GM12865 (cell line): Measurements from ENCODE around the gene TTF2.

ENCODE experiments used
- DNase-seq: peaks from one replicate; pipeline ENCODE4 v3.0.0; 2010; ENCODE audit warnings: low read depth
- H3K4me3 ChIP-seq: 2 replicates; pipeline ENCODE4 v1.5.1; 2011; ENCODE audit warnings: mild to moderate bottlenecking, low read depth, low read length, control low read depth
- TF ChIP-seq, protein P1 (sequence below): IDR thresholded peaks from 2 replicates; pipeline ENCODE4 v1.5.1; 2011; ENCODE audit warnings: low read length, control low read depth, low read depth, inconsistent platforms; ENCODE audit not compliant: insufficient read depth; ENCODE audit errors: missing control alignments

TTF2 gene

DNA sequence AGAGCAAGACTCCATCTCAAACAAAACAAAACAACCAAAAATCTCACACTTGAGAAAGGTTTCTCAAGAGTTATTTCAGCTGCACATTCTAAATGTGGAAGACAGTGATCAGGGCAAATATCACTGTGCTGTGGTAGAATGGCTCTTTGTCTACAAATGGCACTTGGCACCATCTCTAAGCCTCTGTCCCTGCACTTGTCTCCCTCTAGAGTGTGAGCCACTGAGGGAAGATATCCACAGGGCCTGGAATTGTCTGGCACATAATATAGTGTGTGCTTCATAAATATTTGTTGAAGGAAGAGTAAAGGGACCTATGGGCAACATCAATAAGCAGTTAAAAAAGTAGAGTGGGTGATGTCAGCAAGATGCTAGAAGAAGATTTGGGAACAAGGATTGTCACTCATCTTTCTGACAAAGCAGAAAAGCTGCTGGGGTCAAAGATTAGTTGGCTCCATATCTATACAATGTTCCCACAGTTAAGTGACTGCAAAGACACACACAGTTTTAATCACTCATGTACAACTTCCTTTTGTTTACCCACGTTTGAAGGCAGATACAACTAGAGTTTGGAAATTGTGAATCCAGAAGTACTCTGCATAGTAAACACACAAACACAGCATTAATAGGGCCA lies 39.5 kb upstream of the TTF2 start:
- DNase-seq: no peak
- H3K4me3 ChIP-seq: no peak overlapping the region
- TF ChIP-seq, protein P1, sequence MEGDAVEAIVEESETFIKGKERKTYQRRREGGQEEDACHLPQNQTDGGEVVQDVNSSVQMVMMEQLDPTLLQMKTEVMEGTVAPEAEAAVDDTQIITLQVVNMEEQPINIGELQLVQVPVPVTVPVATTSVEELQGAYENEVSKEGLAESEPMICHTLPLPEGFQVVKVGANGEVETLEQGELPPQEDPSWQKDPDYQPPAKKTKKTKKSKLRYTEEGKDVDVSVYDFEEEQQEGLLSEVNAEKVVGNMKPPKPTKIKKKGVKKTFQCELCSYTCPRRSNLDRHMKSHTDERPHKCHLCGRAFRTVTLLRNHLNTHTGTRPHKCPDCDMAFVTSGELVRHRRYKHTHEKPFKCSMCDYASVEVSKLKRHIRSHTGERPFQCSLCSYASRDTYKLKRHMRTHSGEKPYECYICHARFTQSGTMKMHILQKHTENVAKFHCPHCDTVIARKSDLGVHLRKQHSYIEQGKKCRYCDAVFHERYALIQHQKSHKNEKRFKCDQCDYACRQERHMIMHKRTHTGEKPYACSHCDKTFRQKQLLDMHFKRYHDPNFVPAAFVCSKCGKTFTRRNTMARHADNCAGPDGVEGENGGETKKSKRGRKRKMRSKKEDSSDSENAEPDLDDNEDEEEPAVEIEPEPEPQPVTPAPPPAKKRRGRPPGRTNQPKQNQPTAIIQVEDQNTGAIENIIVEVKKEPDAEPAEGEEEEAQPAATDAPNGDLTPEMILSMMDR: no peak

DNA sequence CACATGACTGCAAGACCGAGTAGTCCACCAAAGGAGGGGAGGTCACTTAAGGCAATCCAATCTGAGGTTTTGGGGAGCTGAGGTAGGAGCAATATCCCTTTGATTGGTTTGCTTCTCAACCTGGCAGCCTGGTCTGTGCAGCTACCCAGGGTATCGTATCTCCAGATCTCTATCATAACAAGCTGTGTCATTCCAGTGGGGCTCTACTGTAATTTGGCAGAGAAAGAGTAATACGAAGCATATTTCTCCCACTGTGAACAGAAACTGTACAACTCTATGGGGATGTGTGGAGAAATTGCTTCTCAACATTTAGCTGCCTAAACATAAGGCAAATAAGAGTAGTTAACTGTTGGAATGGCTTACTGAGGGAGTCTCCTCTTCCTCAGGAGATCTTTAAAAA lies 38.0 kb upstream of the TTF2 start:
- DNase-seq: no peak
- TF ChIP-seq, protein P1: no peak
- no peak overlapping the region for H3K4me3 ChIP-seq

DNA sequence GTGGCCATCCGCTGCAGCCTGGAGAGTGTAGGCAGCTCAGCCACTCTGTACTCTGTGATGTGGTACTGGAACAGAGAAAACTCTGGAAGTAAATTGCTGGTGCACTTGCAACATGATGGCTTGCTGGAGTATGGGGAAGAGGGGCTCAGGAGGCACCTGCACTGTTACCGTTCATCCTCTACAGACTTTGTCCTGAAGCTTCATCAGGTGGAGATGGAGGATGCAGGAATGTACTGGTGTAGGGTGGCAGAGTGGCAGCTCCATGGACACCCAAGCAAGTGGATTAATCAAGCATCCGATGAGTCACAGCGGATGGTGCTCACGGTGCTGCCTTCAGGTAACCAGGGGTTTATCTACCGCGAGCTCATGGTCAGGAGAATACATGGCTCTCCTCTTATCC lies 34.6 kb upstream of the TTF2 start:
- no peak overlapping the region for H3K4me3 ChIP-seq
- TF ChIP-seq, protein P1: no peak
- no peak for DNase-seq

DNA sequence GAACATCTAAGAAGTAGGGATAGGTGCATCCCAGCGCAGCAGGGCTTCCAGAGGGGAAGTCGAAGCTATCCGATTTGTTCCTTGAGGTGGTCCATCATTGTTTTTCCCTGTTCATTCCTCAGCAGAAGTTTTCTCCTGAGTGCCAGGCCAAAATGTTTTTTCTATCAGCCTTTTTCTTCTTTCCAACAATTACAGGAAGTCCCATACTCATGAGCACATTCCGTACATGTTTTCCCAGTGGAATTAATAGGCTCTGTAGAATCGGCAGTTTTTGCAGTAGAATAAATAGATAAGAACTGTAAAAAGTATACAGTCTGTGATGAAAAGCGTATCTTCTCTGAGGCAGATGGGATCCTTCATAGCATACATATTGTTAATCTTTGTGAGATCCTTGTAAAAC lies 33.8 kb upstream of the TTF2 start:
- TF ChIP-seq, protein P1: no peak
- H3K4me3 ChIP-seq: no peak overlapping the region
- no peak for DNase-seq

DNA sequence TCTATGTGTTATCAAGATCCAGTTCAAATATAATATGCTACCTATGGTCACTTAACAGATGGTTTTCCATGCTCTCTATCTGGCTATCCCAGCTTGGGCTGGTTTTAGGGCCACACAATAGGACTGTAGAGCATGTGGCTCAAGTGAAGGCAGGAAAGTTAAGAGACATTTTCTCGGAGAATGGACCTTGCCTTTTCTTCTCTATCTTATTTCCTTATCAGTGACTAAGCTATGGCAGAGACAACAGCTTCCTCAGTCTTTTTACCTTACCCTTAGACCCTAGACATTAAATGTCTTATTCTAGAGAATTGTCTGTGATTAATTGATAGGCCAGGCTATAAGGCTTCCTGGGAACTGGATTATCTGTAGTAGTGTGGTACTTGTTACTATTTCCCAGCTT lies 30.4 kb upstream of the TTF2 start:
- TF ChIP-seq, protein P1: no peak
- no peak overlapping the region for H3K4me3 ChIP-seq
- DNase-seq: no peak

DNA sequence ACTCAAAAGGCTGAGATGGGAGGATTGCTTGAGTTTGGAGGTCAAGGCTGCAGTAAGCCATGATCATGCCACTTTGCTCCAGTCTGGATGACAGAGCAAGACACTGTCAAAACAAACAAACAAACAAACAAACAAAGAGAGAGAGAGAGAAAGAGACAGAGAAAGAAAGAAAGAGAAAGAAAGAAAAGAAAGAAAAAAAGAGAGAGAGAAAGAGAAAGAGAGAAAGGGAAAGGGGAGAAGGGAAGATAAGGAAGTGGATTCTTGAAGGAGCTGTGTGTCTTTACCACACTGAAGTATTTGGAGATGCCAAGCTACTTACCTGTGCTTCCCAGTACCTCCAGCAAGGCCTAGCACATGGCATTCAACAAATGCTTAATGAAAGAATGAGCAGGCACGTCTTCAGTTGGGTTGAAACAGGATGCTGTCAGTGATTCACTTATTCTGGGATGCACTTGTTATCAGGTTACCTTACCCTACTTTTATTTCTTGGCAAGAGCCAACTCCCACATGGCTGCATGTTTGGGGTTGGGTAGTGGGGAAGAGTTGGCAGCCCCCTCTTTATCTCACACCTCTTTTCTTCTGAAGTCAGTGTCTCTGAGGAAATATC lies 29.8 kb upstream of the TTF2 start:
- H3K4me3 ChIP-seq: no peak overlapping the region
- DNase-seq: no peak
- TF ChIP-seq, protein P1: no peak

DNA sequence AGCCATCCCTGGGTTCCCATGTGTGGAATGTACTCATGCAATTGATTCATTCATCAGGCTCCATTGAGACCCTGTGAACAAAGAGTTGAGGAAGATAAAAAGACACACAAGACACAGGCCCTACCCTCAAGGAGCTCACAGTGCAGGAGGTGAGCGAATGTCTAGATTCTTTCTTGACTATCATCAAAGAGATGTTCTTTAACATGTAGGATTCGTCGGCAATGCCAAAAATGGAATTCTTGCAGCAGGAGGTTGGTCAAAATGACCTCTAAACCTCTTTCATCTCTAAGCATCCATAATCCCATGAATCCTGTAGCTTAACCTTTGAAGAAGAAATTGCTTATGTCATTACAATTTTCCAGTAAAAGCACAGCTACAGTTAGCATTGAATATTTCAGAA lies 27.9 kb upstream of the TTF2 start:
- H3K4me3 ChIP-seq: no peak overlapping the region
- no peak for DNase-seq
- TF ChIP-seq, protein P1: no peak
